ENCODE measurements around the gene PLCB3.
"Not testable (repeated sequence)": the region's sequence is repeated elsewhere in the genome, so short reads cannot be mapped to it uniquely, and the experiment has no call there.

DNA sequence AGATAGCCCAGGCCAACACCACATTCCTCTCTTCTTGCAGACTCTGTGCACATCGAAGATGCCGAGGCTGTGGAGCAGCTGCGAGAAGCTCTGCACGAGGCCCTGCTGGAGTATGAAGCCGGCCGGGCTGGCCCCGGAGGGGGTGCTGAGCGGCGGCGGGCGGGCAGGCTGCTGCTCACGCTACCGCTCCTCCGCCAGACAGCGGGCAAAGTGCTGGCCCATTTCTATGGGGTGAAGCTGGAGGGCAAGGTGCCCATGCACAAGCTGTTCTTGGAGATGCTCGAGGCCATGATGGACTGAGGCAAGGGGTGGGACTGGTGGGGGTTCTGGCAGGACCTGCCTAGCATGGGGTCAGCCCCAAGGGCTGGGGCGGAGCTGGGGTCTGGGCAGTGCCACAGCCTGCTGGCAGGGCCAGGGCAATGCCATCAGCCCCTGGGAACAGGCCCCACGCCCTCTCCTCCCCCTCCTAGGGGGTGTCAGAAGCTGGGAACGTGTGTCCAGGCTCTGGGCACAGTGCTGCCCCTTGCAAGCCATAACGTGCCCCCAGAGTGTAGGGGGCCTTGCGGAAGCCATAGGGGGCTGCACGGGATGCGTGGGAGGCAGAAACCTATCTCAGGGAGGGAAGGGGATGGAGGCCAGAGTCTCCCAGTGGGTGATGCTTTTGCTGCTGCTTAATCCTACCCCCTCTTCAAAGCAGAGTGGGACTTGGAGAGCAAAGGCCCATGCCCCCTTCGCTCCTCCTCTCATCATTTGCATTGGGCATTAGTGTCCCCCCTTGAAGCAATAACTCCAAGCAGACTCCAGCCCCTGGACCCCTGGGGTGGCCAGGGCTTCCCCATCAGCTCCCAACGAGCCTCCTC is 64.6 kb downstream of the PLCB3 start:
- TF ChIP-seq, protein P1, sequence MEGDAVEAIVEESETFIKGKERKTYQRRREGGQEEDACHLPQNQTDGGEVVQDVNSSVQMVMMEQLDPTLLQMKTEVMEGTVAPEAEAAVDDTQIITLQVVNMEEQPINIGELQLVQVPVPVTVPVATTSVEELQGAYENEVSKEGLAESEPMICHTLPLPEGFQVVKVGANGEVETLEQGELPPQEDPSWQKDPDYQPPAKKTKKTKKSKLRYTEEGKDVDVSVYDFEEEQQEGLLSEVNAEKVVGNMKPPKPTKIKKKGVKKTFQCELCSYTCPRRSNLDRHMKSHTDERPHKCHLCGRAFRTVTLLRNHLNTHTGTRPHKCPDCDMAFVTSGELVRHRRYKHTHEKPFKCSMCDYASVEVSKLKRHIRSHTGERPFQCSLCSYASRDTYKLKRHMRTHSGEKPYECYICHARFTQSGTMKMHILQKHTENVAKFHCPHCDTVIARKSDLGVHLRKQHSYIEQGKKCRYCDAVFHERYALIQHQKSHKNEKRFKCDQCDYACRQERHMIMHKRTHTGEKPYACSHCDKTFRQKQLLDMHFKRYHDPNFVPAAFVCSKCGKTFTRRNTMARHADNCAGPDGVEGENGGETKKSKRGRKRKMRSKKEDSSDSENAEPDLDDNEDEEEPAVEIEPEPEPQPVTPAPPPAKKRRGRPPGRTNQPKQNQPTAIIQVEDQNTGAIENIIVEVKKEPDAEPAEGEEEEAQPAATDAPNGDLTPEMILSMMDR (IDR thresholded peaks at IDR 0.05): not testable (repeated sequence)
- TF ChIP-seq POLR2A (IDR thresholded peaks at IDR 0.05): not testable (repeated sequence)

Measured in Peyer's patch (tissue), 4 donors.